Stimulated activated CD4-positive, alpha-beta T cell treated with anti-CD3 and anti-CD28 coated beads, Interleukin-12 subunit alpha, Interleukin-12 subunit beta, amount 100 ng/mL, for 48 hours (primary cell): ENCODE results near the gene BTG2.
A peak's percentile ranks its signal among the peaks of the same experiment; 100 is the strongest.

Experiments used
- DNase-seq, 3 donors: peaks; one replicate each; pipeline ENCODE4 v3.0.0-alpha.2; 2020; ENCODE audit warnings: low read depth in 2 of 3, low spot score in 1 of 3

Gene BTG2

GRCh38 chr1:203316626-203317093 is 11.3 kb downstream of the BTG2 start:
- no peak for DNase-seq

GRCh38 chr1:203317429-203318228 is 12.3 kb downstream of the BTG2 start:
- DNase-seq: no peak

GRCh38 chr1:203318229-203318517 is 12.9 kb downstream of the BTG2 start:
- DNase-seq: no peak

- DNase-seq: no peak
Measured at GRCh38 chr1:203320591-203321272, 15.4 kb downstream of the BTG2 start.

DNA sequence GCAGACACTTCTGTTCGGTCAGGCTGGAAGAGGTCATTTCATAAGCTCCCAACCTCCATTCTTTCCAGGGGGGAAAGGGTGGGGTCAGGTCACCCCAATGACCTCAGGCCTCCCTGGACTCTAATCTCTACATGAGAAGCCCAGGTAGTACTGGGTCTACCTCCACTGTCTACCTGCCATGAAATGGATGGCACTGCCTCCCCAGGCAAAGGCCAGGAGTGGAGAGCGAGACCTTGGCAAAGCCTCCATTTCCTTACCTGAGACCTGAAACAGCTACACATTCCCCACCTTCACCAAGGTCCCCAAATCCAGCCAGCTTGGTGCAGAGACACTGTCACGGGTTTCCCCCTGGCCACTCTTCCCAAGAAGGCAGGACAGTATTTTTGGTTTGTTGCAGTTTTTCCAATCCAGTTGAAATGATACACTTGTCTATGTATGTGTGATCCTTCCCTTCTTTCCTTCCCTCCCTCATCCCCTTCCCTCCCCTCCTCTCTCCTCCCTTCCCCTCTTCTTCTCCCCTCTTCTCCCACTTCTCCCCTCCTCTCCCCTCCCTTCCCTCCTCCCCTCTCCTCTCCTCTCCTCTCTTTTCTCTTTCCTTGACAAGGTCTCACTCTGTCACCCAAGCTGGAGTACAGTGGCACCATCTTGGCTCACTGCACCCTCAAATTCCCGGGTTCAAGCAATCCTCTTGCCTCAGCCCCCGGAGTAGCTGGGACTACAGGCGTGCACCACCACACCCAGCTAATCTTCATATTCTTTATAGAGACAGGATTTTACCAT is 16.1 kb downstream of the BTG2 start:
- no peak for DNase-seq

- no peak for DNase-seq
Measured at GRCh38 chr1:203322500-203323179, 17.3 kb downstream of the BTG2 start.

DNA sequence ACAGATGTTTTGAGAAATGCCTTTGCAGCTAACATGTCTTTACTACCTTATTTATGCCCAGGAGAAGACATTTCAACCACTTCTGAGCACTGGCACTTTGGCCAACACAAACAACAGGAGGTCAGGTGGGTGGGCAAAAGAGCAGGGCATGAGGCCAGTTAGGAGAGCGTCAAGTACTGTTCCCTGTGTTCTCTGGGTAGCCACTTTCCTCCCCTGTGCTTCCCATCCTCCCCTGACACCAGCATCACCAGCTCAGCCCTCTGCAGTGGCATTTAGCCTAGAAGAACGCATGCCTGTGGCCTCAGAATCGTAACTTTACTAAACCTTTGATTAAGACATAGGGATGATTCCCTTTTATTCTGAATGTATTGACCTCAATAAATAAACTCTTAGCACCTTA is 18.3 kb downstream of the BTG2 start:
- no peak for DNase-seq

DNA sequence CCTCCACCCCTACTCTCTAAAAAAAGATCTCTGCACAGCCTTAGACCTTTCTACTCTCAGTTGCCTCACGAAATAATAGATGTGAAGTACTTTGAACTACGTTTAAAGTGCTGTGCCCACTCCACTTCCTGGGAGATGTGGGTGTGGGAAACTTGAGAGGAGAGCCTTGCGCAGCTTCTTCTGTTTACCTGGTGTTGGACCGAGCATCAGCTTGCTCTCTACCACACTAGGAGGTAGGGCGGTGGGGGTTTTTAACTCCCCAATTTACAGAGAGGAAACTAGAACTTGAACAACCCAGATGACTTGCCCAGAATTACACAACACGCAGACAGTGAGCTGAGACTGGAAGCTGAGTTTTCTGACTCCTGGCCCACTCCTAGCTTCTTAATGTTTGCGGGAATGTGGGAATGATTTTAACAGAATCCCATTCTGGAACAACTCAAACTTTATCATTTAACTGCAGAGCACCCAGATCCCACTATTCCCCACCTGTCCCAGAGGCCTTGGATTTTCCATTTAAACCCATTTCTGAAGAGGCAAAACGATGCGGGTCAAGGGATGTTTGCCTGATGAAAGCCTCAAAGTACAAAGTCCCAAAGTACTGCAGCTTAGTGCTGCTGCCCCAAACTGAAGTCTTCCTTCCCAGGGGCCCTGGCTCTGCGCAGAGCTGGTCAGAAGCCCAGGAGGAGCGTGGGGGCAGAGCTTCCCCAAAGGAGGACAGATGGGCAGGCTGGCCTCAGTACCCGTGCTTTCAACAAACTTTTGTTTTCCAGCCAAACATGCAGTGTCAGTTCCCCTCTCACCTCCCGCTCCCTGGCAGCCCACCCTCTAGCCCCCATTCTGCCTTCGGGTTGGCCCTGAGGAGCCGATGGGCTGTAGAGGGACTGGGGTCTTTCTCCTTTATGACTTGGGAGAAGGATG is 19.0 kb downstream of the BTG2 start:
- no peak for DNase-seq

GRCh38 chr1:203325026-203325417 is 19.7 kb downstream of the BTG2 start:
- DNase-seq: peak in 1 of 3 donors; percentile 39

DNA sequence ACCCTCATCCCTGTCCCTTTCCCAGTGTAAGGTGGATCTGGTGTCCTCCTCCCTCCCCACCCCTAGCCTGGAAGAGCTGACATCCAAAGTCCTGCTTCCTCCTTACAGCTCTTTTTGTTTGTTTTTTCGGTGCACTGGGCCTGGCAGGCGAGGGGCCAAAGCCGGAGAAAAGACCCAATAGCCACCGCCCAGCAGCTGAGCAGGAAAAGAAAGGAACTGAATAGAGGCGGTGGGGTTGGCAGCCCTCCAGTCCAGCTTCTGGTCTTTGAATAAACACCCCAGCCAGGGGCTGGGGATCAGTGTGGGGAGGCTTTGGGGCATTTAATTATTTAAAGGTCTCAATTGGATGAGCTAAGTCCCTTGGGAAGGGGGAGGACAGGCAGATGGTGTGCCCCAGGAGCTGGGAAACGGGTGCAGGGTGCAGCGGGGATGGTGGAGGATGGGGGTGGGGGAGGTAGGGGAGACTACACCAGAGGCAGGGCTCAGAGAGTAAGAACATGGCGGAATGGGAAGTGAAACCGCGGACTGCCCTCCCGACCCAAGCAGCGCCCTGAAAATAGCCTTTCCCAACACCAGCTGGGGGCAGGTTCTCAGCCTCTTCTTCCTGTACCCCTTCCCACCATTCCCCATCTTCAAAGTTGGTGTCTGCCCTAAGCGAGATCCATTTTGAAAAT is 20.2 kb downstream of the BTG2 start:
- no peak for DNase-seq

DNA sequence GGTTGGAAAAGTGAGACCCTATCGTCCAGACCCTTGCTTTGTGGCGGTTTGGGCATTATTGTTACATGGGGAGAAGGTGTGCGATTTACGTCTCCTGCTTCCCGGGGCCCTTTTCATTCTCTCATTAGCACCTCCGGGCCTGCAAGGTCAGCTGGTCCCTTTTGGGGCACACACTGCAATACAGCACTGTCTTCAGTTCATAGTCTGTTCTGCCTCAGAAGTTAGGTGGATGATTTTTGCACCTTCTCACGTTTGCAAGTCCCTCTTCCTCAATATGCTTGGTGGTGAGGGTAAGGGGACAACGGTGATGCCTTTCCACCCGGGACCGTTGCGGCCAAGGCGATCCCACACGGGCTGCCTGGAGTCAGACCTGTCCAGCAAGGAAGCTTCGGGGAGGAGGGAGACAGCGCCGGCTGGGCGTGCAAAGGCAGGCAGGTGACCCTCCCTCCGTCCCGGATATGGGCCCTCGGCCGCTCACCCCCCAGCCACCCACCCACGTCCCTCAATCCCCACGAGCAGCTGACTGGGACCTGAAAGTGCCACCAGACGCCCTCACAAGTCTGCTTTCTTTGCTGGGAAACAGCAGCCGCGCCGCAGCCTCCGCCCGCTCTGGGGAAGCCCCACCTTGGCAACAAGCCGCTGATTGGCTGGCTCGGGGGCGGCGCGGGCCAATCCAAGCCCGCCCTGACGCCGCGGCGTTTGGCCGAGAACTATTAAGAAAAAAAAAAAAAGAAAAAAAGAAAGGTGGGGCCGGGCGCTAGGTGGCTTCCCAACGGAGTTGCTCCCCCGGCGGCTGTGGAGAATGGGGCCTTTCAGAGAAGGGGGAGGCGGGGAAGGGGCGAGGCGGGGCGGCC is 21.7 kb downstream of the BTG2 start:
- peak; percentile 84 to 92 (median 88) for DNase-seq

DNA sequence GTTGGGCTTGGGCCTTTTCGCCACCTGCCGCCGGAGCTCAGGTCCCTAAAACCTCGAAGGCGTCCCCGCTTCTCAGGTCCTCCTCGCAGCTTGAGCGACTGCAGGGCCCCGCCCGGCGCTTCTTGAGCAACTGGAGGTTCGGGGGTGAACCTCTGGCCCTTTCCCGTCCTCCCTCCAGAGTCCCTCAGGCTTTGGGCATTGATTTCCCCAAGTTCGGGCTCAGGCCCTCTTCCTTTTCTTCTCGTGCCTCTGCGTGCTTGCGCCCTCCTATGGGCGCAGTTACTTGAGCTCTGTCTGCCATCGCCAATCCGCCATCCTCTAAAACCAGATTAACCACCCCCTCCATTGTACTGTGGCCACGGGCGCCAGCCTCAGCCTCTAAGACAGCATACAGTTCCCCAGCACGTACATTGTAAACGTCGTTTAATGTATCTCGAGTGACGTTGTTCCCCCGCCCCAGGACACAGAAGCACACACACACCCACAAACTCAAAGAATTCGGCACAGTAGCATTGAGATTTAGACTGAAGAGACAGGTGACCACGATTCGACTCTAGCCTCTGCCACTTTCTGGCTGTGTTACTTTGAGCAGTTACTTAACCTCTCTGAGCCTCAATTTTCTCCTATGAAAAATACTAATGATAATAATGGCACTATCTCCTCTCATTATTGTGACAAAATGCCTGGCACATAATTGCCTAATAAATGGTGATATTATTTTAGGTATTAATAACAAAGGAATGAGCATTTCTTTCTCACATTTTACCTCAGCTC is 22.6 kb downstream of the BTG2 start:
- peak in 2 of 3 donors; percentile 48 for DNase-seq

GRCh38 chr1:203328714-203329122 is 23.4 kb downstream of the BTG2 start:
- DNase-seq: no peak

- DNase-seq: no peak
Measured at GRCh38 chr1:203331224-203331623, 25.9 kb downstream of the BTG2 start.

- DNase-seq: no peak
Measured at GRCh38 chr1:203335503-203335902, 30.2 kb downstream of the BTG2 start.

GRCh38 chr1:203336097-203336496 is 30.8 kb downstream of the BTG2 start:
- no peak for DNase-seq

DNA sequence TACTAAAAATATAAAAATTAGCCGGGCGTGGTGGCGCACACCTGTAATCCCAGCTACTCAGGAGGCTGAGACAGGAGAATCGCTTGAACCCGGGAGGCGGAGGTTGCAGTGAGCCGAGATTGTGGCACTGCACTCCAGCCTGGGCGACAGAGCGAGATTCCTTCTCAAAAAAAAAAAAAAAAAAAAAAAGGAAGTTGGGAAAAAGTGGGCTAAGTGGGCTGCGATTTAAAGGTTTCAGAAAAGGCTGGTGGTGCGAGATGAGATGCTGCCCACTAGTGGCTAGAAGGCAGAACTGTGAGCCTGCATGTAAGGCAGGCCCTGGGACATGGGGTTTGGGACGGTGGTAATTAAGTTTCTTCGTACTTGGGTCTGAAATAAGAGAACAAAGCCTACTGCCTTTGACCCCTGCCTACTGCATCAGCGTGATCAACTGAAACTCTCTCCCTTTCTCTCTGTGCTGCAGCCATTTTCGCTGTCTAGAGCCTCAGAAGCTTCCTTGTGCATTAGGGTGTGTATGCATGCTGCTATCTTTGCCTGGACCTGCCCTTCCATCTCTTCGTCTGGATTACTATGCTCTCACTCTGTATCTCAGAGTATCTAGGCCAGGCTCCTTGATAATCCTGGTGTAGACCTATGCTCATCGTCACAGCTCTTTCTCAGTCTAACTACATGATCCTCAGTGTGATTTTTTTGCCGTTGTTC is 33.2 kb downstream of the BTG2 start:
- peak in 1 of 3 donors; percentile 43 for DNase-seq
